GM12864 (cell line): Measurements from ENCODE around the gene GPRIN1.

ENCODE experiments used
- DNase-seq: peaks from one replicate; pipeline ENCODE4 v3.0.0-alpha.2; 2011; ENCODE audit warnings: low read depth
- H3K4me3 ChIP-seq: 2 replicates; pipeline ENCODE4 v1.5.1; 2011; ENCODE audit warnings: mild to moderate bottlenecking, low read depth, low read length, control low read depth
- TF ChIP-seq, protein P1 (sequence below): IDR thresholded peaks from 2 replicates; pipeline ENCODE4 v1.5.1; 2011; ENCODE audit warnings: low read depth, mild to moderate bottlenecking, moderate library complexity, low read length, control low read depth, inconsistent platforms; ENCODE audit errors: missing control alignments

Gene GPRIN1

GRCh38 chr5:176609724-176610434 is at the start of gene GPRIN1:
GPRIN1 (minus strand) TSS chr5:176610156; CDS start chr5:176599834, 10,322 bp downstream.
- peak within 1 kb of the TSS; percentile 71 for H3K4me3 ChIP-seq
- TF ChIP-seq, protein P1, sequence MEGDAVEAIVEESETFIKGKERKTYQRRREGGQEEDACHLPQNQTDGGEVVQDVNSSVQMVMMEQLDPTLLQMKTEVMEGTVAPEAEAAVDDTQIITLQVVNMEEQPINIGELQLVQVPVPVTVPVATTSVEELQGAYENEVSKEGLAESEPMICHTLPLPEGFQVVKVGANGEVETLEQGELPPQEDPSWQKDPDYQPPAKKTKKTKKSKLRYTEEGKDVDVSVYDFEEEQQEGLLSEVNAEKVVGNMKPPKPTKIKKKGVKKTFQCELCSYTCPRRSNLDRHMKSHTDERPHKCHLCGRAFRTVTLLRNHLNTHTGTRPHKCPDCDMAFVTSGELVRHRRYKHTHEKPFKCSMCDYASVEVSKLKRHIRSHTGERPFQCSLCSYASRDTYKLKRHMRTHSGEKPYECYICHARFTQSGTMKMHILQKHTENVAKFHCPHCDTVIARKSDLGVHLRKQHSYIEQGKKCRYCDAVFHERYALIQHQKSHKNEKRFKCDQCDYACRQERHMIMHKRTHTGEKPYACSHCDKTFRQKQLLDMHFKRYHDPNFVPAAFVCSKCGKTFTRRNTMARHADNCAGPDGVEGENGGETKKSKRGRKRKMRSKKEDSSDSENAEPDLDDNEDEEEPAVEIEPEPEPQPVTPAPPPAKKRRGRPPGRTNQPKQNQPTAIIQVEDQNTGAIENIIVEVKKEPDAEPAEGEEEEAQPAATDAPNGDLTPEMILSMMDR, result peak; percentile 15
- DNase-seq, result no peak

DNA sequence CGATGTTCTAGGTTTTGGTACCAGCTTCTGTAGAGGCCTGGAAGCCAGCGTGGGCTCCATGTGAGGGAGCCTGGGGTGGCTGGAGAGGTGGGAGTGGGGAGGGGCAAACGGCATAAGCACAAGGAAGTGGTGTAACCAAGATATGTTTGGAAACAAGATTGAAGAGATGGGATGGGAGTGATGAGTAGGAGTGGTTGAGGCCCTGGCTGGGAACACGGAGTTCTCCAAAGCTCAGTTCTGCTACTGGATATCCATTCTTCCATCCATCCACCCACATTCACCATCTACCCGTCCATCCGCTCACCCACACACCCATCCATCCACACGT is 49.5 kb upstream of the GPRIN1 start:
- H3K4me3 ChIP-seq, result no peak overlapping the region
- no peak for DNase-seq
- TF ChIP-seq, protein P1, result no peak

- DNase-seq, result no peak
- TF ChIP-seq, protein P1, result no peak
- H3K4me3 ChIP-seq, result no peak overlapping the region
Observed at GRCh38 chr5:176658817-176659511, 49.0 kb upstream of the GPRIN1 start.

DNA sequence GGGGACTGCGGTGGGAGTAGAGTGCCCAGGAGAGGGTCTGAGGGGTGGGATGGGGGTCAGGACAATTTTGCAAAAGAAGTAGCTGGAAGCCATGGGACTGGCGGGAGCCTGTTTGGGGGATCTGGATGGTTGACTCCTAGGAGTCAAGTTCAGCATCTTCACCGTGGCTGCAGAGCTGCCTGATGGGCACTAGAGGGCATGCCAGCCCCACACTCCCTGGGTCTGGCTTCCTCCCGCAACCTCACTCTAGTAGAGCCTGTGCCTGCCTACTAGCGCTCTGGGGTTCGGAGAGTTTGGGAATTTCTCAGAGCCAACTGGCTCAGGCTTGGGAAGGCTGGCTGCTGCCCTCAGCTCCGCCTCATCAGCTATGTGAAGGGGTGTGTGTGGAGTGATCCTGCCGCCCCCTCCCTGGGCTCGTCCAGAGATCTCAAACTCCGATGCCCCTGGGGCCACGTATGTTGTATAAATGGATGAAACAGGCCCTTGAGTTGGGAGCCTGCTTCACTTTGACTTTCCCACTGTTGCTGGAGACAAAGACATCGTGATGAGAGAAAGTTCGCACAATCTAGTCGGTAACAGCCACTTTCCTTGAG is 48.1 kb upstream of the GPRIN1 start:
- TF ChIP-seq, protein P1, result peak; percentile 96
- DNase-seq, result no peak
- H3K4me3 ChIP-seq, result no peak overlapping the region

- no peak for DNase-seq
- no peak overlapping the region for H3K4me3 ChIP-seq
- TF ChIP-seq, protein P1, result no peak
Observed at GRCh38 chr5:176656467-176656990, 46.6 kb upstream of the GPRIN1 start.

DNA sequence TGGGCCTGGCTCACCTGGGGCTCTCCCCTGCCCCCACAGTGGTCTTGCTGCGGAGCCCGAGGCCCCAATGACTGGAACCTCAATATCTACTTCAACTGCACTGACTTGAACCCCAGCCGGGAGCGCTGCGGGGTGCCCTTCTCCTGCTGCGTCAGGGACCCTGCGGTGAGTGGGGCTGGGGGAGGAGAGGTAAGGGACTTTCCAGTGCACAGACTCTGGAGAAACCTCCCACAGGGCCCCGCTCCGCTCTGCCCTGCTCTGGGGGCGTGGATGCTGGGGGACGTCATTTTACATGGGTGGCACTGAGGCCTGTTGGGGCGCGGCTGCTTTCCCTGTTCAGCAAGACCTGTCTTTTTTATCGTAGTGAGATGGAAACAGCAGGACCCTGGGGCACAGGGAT is 44.9 kb upstream of the GPRIN1 start:
- DNase-seq, result no peak
- no peak overlapping the region for H3K4me3 ChIP-seq
- TF ChIP-seq, protein P1, result no peak
